ENCODE results near the gene LMF1. TPM values are rescaled to one million over a fixed set of nuclear protein-coding genes. Genes with fewer than 3 reads are reported as not detected.

Gene LMF1
- total RNA-seq, 3 donors from 2014 or later (not counting 1 experiment from before 2014, with no cell fraction given), result 28.2 to 42.2 (median 41.2) TPM

GRCh38 chr16:880471-881171 lies 90.2 kb downstream of the LMF1 start:
- no peak for DNase-seq
- 95% methylated on average over 23 of the region's 23 CpGs for WGBS (ENCODE audit: insufficient coverage)
- Mint-ChIP-seq H3K4me1 (peaks cover 0 to 7% of the 10 kb centered on the region in 2 donors), H3K27ac (no peak overlapping the region), H3K36me3 (no peaks in the 10 kb centered on the region), H3K9me3 (no peaks in the 10 kb centered on the region), H3K27me3 (ENCODE audit: low read depth in 2 of 2) (no peaks in the 10 kb centered on the region), H3K4me3 (no peak overlapping the region)
- H3K27ac ChIP-seq (ENCODE audit: low read length), result no peak overlapping the region
- intact Hi-C loops (cut with micrococcal nuclease), result no loop called here
- no peak overlapping the region for H3K4me3 ChIP-seq (ENCODE audit: low read length)
- H3K27me3 ChIP-seq (ENCODE audit: control insufficient read depth, insufficient read depth, low read length), result no peaks in the 10 kb centered on the region
- no peak for ATAC-seq
- TF ChIP-seq CTCF (IDR thresholded peaks at IDR 0.05), result no peak
- peaks cover 7% of the 10 kb centered on the region for H3K4me1 ChIP-seq (ENCODE audit: control insufficient read depth, insufficient read depth, low read length)
- no peaks in the 10 kb centered on the region for H3K36me3 ChIP-seq (ENCODE audit: control insufficient read depth, insufficient read depth, low read length)
- H3K9me3 ChIP-seq (ENCODE audit: control insufficient read depth, insufficient read depth, low read length), result peaks cover 16% of the 10 kb centered on the region

DNA sequence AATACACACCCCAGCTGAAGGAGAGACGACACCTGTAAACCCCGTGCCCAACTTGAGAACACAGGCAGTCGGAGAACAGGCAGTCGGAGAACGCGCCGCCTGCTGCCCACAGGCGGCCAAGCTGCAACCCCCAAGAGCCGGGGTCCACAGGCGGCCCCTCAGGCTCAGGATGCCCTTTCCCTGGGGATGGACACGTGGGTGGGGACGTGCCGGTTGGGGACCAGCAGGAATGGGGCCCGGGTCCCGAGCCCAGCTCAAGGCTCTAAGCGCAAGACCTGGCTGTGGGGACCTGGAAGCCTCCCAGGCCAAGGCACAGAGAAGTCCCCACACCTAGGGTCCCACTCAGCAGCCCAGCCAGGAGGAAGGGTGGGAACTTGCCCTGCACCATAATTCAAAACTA lies 90.8 kb downstream of the LMF1 start:
- intact Hi-C loops (cut with micrococcal nuclease), result no loop called here
- no peak for TF ChIP-seq CTCF (IDR thresholded peaks at IDR 0.05)
- 93% methylated on average over 16 of the region's 16 CpGs for WGBS (ENCODE audit: insufficient coverage)
- no peaks in the 10 kb centered on the region for H3K9me3 Mint-ChIP-seq
- H3K27ac ChIP-seq (ENCODE audit: low read length), result no peak overlapping the region
- H3K27ac Mint-ChIP-seq, result no peak overlapping the region
- no peaks in the 10 kb centered on the region for H3K27me3 ChIP-seq (ENCODE audit: control insufficient read depth, insufficient read depth, low read length)
- no peaks in the 10 kb centered on the region for H3K36me3 ChIP-seq (ENCODE audit: control insufficient read depth, insufficient read depth, low read length)
- H3K9me3 ChIP-seq (ENCODE audit: control insufficient read depth, insufficient read depth, low read length), result peaks cover 12% of the 10 kb centered on the region
- no peaks in the 10 kb centered on the region for H3K36me3 Mint-ChIP-seq
- H3K4me3 Mint-ChIP-seq, result no peak overlapping the region
- no peaks in the 10 kb centered on the region for H3K27me3 Mint-ChIP-seq (ENCODE audit: low read depth in 2 of 2)
- no peak for DNase-seq
- H3K4me1 ChIP-seq (ENCODE audit: control insufficient read depth, insufficient read depth, low read length), result peaks cover 7% of the 10 kb centered on the region
- H3K4me3 ChIP-seq (ENCODE audit: low read length), result no peak overlapping the region
- peaks cover 0 to 7% of the 10 kb centered on the region in 2 donors for H3K4me1 Mint-ChIP-seq
- ATAC-seq, result no peak

GRCh38 chr16:879461-879861 lies 91.3 kb downstream of the LMF1 start:
- peaks cover 7% of the 10 kb centered on the region for H3K4me1 ChIP-seq (ENCODE audit: control insufficient read depth, insufficient read depth, low read length)
- Mint-ChIP-seq H3K27me3 (ENCODE audit: low read depth in 2 of 2) (no peaks in the 10 kb centered on the region), H3K36me3 (no peaks in the 10 kb centered on the region), H3K9me3 (no peaks in the 10 kb centered on the region), H3K4me3 (no peak overlapping the region), H3K4me1 (peaks cover 0 to 7% of the 10 kb centered on the region in 2 donors), H3K27ac (no peak overlapping the region)
- peaks cover 8% of the 10 kb centered on the region for H3K9me3 ChIP-seq (ENCODE audit: control insufficient read depth, insufficient read depth, low read length)
- H3K4me3 ChIP-seq (ENCODE audit: low read length), result no peak overlapping the region
- H3K36me3 ChIP-seq (ENCODE audit: control insufficient read depth, insufficient read depth, low read length), result no peaks in the 10 kb centered on the region
- H3K27ac ChIP-seq (ENCODE audit: low read length), result no peak overlapping the region
- TF ChIP-seq CTCF (IDR thresholded peaks at IDR 0.05), result no peak
- intact Hi-C loops (cut with micrococcal nuclease), result no loop called here
- DNase-seq (no peak), ATAC-seq (no peak)
- H3K27me3 ChIP-seq (ENCODE audit: control insufficient read depth, insufficient read depth, low read length), result no peaks in the 10 kb centered on the region
- WGBS (ENCODE audit: insufficient coverage), result 95% methylated on average over 27 of the region's 27 CpGs

DNA sequence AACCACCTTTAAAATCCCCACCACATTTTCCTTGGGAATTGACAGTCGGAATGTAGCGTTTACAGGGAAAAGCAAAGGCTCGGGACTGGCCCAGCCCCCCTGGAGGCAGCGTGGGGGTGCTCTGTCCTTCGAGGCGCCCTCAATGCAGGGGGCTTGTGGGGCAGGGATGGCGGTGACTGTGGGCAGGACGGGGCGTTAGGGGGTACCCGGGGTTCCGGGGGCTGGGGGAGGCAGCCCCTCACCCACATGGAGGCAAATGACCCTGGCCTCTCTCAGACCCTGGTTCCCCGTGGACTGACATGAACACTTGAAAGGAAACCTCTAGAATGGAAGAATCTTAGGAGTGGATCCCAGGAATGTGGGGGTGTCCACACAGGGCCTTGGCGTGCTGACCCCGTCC lies 91.9 kb downstream of the LMF1 start:
- WGBS (ENCODE audit: insufficient coverage), result 94% methylated on average over 14 of the region's 14 CpGs
- Mint-ChIP-seq H3K4me1 (peaks cover 0 to 7% of the 10 kb centered on the region in 2 donors), H3K27ac (no peak overlapping the region), H3K36me3 (no peaks in the 10 kb centered on the region), H3K4me3 (no peak overlapping the region), H3K27me3 (ENCODE audit: low read depth in 2 of 2) (no peaks in the 10 kb centered on the region), H3K9me3 (no peaks in the 10 kb centered on the region)
- Histone ChIP-seq H3K4me1 (ENCODE audit: control insufficient read depth, insufficient read depth, low read length) (peaks cover 7% of the 10 kb centered on the region), H3K27me3 (ENCODE audit: control insufficient read depth, insufficient read depth, low read length) (no peaks in the 10 kb centered on the region), H3K9me3 (ENCODE audit: control insufficient read depth, insufficient read depth, low read length) (peaks cover 4% of the 10 kb centered on the region), H3K27ac (ENCODE audit: low read length) (no peak overlapping the region), H3K4me3 (ENCODE audit: low read length) (no peak overlapping the region), H3K36me3 (ENCODE audit: control insufficient read depth, insufficient read depth, low read length) (no peaks in the 10 kb centered on the region)
- no peak for DNase-seq
- intact Hi-C loops (cut with micrococcal nuclease), result no loop called here
- ATAC-seq, result no peak
- no peak for TF ChIP-seq CTCF (IDR thresholded peaks at IDR 0.05)

Data from natural killer cell (primary cell).